GM18951 (cell line): ENCODE results near the gene COG2.
"Not testable (repeated sequence)": the region's sequence is repeated elsewhere in the genome, so short reads cannot be mapped to it uniquely, and the experiment has no call there.

Source experiments
- POLR2A ChIP-seq: IDR thresholded peaks from 4 replicates; pipeline ENCODE4 v1.6.1; 2011; ENCODE audit warnings: mild to moderate bottlenecking; ENCODE audit not compliant: insufficient read length, insufficient read depth; ENCODE audit errors: extremely low read depth
- in situ Hi-C: fragments of 300-500 bp; cut with MboI; formaldehyde crosslinking; loops from one replicate; pipeline ENCODE4 v1.12.0; 2022; ENCODE audit warnings: low sequenced_read_pairs, mixed read lengths, inconsistent platforms; ENCODE audit not compliant: unreplicated experiment

COG2 gene

DNA sequence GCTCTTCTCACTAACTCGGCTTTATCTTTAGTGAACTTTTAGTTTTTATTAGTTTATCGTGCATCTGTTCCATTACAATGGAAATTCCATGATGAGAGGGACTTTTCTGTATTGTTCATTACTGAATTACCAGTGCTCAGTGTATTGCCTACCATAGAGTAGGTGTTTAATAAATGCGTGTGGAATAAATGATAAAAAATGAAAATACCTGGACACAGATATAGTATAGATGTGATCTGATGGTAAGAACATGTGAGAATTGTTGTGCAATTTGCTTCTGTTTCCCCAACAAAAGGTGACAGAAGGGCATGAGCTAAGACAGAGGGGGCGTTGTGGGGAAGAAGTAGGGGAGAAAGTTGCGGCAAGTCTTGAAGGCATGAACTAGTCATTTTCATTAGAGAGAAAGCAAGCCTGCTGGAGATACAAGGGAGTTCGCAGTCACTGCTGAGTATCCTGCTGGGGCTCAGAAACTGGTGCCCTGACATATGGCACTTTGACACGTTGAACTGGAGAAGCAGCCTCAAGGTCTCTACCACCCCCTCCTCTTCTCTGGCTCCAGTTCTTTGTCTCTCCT, 5.6 kb upstream of the COG2 start:
- in situ Hi-C loops: no loop called here
- no peak for TF ChIP-seq POLR2A

DNA sequence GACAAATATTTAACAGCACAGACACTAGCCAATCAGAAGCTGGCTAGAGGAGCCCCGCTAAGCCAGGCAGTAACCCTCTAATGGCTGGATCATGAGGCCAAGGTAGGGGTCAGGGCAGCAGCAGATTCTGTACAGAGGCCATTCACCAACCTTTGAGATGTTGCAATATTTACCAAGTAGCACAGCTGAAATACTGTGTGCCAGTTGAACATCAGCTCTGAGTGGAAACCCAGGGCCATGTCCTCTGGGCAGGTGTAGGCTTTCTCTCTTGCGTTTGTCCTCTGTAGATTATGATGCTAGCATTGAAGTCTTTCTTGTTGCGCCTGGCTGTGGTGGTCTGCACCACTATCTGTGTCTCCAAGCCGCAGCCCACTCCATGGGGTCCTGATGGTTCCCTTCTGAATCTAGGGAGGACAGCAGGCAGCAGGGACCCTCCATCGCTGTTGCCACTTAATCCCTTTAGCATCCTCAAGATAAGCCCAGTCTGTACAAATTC, 2.5 kb upstream of the COG2 start:
- in situ Hi-C loops: no loop called here
- TF ChIP-seq POLR2A: no peak

DNA sequence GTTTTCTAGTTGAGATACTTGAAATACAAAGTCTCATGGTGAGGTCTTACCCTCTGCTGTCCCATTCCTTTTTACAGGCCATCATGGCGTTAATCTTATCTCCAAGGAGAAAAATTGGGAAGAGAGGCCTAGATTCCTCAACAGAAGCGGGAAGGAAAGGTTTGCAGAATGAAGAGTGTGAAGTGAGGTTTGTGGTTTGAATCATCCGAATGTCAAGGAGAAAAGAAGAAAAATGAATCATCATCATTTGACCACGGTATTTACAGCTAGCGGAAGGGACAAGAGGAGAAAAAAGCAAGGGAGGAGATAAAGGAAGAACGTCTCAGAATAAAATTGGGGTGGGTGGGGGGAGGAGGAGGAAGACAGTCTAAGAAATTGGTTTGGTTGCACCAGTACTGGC, 935 bp upstream of the COG2 start:
- in situ Hi-C loops: no loop called here
- TF ChIP-seq POLR2A: no peak

DNA sequence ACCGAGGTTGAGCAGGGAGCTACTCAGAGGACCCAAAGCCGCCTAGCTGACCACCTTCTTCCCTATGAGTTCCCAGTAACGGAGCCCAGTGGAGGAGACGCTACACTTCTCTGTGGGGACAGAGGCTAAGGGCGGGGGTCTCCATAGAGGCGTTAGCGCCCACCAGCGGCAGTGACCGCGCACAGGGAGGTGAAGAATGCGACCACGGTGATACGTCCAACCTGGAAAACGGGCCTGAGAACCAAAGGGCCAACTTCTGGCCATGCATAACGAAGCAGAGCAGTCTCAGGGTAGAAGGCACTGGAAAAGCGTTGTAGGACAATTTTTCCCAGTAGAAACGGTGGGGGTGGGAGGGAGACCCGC, 400 bp upstream of the COG2 start:
- no peak for TF ChIP-seq POLR2A
- in situ Hi-C loops: no loop called here

DNA sequence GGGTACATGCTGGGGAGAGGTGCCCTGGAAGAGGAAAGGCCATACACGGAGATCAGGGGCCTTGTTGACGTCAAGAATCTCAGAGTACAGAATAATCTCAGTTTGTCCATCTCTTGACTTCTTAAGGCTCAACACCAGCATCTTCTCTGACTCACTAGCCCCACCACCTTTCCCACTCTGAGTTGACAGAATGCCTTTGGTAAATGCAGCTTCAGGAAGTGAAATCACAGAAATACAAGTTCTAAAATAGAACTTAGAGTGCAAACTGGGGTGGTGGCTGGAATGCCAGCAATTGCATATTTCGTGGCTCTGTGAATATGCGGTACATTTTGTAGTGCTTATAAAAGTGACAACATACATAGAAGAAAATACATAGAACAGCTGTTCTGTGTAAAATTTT, 1.6 kb downstream of the COG2 start:
- no peak for TF ChIP-seq POLR2A

DNA sequence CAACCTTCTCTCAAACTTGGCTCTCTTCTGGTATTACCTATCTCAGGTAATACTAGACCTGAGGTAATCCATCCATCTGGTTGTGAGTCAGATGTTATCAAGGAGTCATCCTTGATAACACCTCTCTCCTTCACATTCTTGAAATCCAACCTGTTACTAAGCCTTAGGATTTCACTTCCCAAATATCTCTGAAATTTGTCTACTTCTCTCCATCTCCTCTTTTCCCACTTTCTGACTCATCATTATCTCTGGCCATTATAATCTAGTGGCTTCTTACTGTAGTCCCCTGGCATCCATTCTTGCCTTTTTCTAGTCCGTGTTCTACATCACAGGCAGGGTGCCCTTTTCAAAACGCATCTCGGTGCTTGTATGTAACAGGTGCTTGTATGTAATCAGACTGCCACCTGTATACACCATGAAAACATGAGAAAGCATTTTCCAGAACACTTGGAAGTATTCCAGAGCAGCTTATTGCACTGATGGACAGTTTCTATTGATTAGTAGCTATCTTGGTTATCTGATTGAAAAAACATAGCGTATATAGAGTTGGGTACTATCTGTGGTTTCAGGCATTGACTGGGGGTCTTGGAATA, 4.5 kb downstream of the COG2 start:
- in situ Hi-C loops: no loop called here
- no peak for TF ChIP-seq POLR2A

More for the DNA sequence above, 1.6 kb downstream of the COG2 start:
- in situ Hi-C loops: no loop called here

DNA sequence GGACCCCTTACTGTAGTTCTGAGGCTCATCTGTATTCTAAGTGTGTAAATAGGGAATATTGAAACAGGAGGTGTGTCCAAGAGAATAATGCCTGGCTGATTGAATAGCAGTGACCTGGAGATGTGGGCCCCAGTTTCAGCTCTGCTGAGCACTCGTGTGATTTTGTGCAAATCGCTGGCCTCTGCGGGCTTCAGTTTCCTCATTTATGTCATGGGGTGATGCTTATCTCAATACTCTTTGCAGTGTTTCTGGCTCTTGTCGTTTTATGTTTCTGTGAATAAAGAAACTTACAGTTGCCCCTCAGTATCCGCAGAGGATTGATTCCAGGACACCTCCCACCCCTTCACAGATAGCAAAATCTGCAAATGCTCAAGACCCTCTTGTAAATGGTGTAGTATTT, 5.0 kb downstream of the COG2 start:
- in situ Hi-C loops: no loop called here
- TF ChIP-seq POLR2A: no peak

DNA sequence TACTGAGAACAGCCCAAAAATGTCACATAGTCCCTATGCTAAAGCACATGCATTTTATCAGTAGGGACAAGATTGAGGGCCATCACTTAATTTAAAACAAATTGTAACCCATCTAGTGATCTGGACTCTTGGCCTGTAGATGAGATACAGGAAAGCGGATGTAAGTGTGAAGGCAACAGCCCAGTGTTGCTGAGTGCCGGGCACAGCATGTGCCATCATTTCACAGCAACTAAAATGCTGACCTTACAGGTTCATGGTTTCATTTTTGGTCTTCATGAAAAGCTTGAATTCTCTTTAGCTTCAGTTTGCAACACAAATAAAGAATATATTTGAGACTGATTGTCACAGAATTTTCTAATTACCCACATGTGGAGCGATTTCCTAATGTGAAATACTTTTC, 5.8 kb downstream of the COG2 start:
- in situ Hi-C loops: no loop called here
- no peak for TF ChIP-seq POLR2A

DNA sequence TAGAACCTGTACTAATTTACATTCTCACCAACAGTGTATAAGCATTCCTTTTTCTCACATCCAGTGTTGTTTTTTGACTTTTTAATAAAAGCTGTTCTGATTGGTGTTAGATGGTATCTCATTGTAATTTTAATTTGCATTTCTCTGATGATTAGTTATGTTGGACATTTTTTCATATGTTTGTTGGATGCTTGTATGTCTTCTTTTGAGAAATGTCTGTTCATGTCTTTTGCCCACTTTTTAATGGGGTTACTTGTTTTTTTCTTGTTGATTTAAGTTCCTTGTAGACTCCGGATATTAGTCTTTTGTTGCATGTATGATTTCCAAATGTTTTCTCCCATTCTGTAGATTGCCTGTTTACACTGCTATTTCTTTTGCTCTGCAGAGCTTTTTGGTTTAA, 8.0 kb downstream of the COG2 start:
- in situ Hi-C loops: no loop called here
- no peak for TF ChIP-seq POLR2A

DNA sequence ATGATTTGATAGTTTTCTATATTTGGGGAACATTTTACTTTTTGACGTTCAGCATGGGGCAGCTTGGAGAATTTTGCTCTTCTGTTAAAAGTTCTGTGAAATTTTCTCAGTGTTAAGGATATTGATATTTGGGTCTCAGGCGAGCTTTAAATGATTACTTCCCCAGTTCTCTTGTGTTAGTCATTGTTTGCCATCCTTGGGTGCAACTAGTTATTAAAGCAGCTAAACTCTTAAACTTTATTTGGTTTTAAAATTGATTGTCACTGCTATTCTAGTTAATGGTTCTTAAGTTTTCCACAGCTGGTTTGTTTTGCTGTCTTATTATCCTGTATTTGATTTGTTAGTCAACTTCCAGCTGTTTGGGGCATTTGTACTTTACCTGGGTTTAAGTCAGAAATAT, 9.0 kb downstream of the COG2 start:
- TF ChIP-seq POLR2A: no peak
- in situ Hi-C loops: no loop called here

DNA sequence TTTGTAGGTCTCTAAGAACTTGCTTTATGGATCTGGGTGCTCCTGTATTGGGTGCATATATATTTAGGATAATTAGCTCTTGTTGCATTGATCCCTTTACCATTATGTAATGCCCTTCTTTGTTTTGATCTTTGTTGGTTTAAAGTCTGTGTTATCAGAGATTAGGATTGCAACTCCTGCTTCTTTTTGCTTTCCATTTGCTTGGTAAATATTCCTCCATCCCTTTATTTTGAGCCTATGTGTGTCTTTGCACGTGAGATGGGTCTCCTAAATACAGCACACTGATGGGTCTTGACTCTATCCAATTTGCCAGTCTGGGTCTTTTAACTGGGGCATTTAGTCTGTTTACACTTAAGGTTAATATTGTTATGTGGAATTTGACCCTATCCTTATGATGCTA, 14.4 kb downstream of the COG2 start:
- in situ Hi-C loops: not testable (repeated sequence)

DNA sequence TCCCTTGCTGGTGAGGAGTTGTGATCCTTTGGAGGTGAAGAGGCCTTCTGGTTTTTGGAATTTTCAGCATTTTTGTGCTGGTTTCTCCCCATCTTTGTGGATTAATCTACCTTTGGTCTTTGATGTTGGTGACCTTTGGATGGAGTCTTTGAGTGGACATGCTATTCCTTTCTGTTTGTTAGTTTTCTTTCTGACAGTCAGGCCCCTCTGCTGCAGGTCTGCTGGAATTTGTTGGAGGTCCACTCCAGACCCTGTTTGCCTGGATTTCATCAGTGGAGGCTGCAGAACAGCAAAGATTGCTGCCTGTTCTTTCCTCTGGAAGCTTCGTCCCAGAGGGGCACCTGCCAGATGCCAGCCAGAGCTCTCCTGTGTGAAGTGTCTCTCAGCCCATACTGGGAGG, 15.8 kb downstream of the COG2 start:
- in situ Hi-C loops: not testable (repeated sequence)

DNA sequence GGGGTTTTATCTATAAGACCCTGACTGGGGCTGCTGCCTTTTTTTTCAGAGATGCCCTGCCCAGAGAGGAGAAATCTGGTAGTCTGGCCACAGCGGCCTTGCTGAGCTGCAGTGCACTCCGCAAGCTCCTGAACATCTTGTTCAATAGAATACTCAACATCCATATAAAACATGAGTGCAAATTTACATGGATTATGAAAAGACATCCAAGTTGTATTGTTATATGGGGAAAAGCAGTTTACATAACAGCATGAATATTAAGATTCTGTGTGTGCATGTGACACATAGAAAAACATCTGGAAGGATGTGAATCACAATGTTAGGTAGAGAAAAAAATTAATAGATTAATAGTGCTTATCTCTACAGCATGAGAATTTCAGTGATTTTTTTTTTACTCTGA, 16.4 kb downstream of the COG2 start:
- in situ Hi-C loops: no loop called here
- TF ChIP-seq POLR2A: no peak

DNA sequence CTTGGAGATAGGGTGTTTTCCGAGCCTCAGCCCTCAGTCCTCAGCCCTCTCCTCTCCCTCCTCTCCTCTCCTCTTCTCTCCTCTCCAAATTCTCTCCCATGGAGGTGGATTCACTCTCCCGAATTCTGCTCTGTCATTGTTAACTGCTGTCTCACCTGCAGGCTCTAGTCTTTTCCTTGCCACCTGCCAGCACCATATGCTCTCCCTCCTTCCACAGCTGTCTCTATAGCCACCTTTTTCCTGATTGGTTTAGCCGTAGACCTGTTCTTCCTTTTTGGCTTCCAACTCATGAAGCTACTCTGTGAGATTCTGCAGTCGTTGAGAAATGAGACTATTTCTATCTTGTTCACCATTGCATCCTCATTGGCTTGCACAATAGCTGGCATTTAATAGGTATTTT, 19.7 kb downstream of the COG2 start:
- TF ChIP-seq POLR2A: no peak
- in situ Hi-C loops: no loop called here

DNA sequence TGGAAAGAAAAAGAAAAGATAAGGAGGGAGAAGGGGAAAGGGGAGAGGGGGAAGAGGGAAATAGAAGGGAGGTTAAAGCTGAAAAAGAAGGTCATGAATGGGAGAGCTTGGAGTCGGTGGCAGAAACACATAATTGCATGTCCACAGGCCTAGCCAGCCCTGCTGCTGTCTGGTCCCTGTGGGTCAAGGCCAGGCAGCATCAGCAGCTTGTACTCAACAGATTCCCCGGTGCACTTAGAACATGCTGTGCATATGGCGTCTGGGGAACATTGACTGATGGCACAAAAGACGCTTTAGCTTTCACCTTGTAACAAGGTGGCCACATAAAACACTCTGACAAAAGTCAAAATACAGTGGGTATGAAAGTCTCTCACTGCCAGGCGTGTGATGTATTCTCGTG, 25.9 kb downstream of the COG2 start:
- in situ Hi-C loops: no loop called here
- TF ChIP-seq POLR2A: no peak
